ENCODE data around the gene SLC16A7. TPM values are rescaled to one million over a fixed set of nuclear protein-coding genes. Genes with fewer than 3 reads are reported as not detected.

The SLC16A7 gene
- total RNA-seq, 2 donors from 2014 or later, result 2.2 to 3.6 TPM

GRCh38 chr12:59660148-59660547 is 64.3 kb downstream of the SLC16A7 start:
- Histone ChIP-seq H3K9me3 (ENCODE audit: control insufficient read depth, low read length) (no peaks in the 10 kb centered on the region), H3K4me3 (ENCODE audit: low read length) (no peak overlapping the region), H3K27ac (ENCODE audit: low read depth, low read length) (no peak overlapping the region), H3K36me3 (ENCODE audit: control insufficient read depth, insufficient read depth, low read length) (no peaks in the 10 kb centered on the region), H3K4me1 (ENCODE audit: control insufficient read depth, insufficient read depth, low read length) (no peaks in the 10 kb centered on the region), H3K9ac (ENCODE audit: extremely low read depth, low read length, poor library complexity, severe bottlenecking) (no peak overlapping the region), H3K27me3 (ENCODE audit: control insufficient read depth, insufficient read depth, low read length, poor library complexity, severe bottlenecking) (no peaks in the 10 kb centered on the region)
- no peak overlapping the region for H3K27ac Mint-ChIP-seq
- H3K9me3 Mint-ChIP-seq, result no peaks in the 10 kb centered on the region
- no peaks in the 10 kb centered on the region for H3K36me3 Mint-ChIP-seq (ENCODE audit: low read depth)
- no peaks in the 10 kb centered on the region for H3K4me1 Mint-ChIP-seq
- 89 to 92% methylated on average over 1 to 2 of the region's 2 CpGs for WGBS, 2 experiments (ENCODE audit: insufficient coverage in 1 of 2, insufficient read length in 1 of 2)
- no peak for DNase-seq
- no peak overlapping the region for H3K4me3 Mint-ChIP-seq
- H3K27me3 Mint-ChIP-seq (ENCODE audit: insufficient read depth), result no peaks in the 10 kb centered on the region
- TF ChIP-seq, protein P1, sequence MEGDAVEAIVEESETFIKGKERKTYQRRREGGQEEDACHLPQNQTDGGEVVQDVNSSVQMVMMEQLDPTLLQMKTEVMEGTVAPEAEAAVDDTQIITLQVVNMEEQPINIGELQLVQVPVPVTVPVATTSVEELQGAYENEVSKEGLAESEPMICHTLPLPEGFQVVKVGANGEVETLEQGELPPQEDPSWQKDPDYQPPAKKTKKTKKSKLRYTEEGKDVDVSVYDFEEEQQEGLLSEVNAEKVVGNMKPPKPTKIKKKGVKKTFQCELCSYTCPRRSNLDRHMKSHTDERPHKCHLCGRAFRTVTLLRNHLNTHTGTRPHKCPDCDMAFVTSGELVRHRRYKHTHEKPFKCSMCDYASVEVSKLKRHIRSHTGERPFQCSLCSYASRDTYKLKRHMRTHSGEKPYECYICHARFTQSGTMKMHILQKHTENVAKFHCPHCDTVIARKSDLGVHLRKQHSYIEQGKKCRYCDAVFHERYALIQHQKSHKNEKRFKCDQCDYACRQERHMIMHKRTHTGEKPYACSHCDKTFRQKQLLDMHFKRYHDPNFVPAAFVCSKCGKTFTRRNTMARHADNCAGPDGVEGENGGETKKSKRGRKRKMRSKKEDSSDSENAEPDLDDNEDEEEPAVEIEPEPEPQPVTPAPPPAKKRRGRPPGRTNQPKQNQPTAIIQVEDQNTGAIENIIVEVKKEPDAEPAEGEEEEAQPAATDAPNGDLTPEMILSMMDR (conservative IDR thresholded peaks at IDR 0.05), result no peak

DNA sequence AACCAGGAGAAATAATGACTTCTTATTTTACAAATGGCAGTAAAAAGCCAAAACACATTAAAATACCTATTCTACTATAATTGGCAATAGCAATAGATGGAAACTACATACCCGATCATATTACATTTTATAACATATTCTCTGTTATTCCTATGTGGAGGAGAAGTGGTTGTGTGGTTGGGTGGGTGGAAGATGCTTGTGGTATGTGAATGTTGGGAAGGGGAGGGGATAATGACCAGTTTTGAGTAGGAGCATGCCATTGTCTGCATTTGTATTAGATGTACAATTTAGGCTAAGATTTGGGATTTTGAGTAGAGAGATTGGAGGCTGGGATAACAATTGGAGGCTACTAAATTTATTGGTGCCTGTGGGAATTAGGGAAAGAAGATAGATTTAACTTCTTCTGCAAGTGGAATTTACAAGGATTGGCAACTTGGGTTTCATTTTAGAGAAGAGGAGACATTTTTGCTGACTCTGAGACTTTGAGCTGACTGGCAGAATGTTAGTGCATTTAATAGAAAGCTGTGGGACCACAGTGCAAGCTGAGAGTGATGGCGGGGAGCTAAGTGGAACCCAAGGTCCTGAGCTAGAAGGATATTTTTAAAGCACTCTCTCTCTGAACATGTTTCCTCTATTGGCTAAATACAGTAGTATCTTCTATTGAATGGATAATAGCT is 65.2 kb downstream of the SLC16A7 start:
- Histone ChIP-seq H3K27ac (ENCODE audit: low read depth, low read length) (no peak overlapping the region), H3K9me3 (ENCODE audit: control insufficient read depth, low read length) (no peaks in the 10 kb centered on the region), H3K27me3 (ENCODE audit: control insufficient read depth, insufficient read depth, low read length, poor library complexity, severe bottlenecking) (no peaks in the 10 kb centered on the region), H3K9ac (ENCODE audit: extremely low read depth, low read length, poor library complexity, severe bottlenecking) (no peak overlapping the region), H3K4me3 (ENCODE audit: low read length) (no peak overlapping the region), H3K36me3 (ENCODE audit: control insufficient read depth, insufficient read depth, low read length) (no peaks in the 10 kb centered on the region), H3K4me1 (ENCODE audit: control insufficient read depth, insufficient read depth, low read length) (no peaks in the 10 kb centered on the region)
- Mint-ChIP-seq H3K27me3 (ENCODE audit: insufficient read depth) (no peaks in the 10 kb centered on the region), H3K9me3 (peaks cover 4% of the 10 kb centered on the region), H3K4me3 (no peak overlapping the region), H3K27ac (no peak overlapping the region), H3K36me3 (ENCODE audit: low read depth) (no peaks in the 10 kb centered on the region), H3K4me1 (no peaks in the 10 kb centered on the region)
- no peak for DNase-seq
- WGBS, 2 experiments (ENCODE audit: insufficient coverage in 1 of 2, insufficient read length in 1 of 2), result 84% methylated on average over 1 of the region's 2 CpGs; no CpG with 5 or more reads in 1 of the 2 experiments
- TF ChIP-seq, protein P1 (conservative IDR thresholded peaks at IDR 0.05), result no peak

- no peak overlapping the region for H3K27ac ChIP-seq (ENCODE audit: low read depth, low read length)
- TF ChIP-seq, protein P1 (conservative IDR thresholded peaks at IDR 0.05), result no peak
- H3K9ac ChIP-seq (ENCODE audit: extremely low read depth, low read length, poor library complexity, severe bottlenecking), result no peak overlapping the region
- H3K4me1 ChIP-seq (ENCODE audit: control insufficient read depth, insufficient read depth, low read length), result no peaks in the 10 kb centered on the region
- no peaks in the 10 kb centered on the region for H3K27me3 ChIP-seq (ENCODE audit: control insufficient read depth, insufficient read depth, low read length, poor library complexity, severe bottlenecking)
- H3K4me3 ChIP-seq (ENCODE audit: low read length), result no peak overlapping the region
- H3K27ac Mint-ChIP-seq, result no peak overlapping the region
- H3K36me3 Mint-ChIP-seq (ENCODE audit: low read depth), result peaks cover 7% of the 10 kb centered on the region
- no peaks in the 10 kb centered on the region for H3K36me3 ChIP-seq (ENCODE audit: control insufficient read depth, insufficient read depth, low read length)
- H3K27me3 Mint-ChIP-seq (ENCODE audit: insufficient read depth), result no peaks in the 10 kb centered on the region
- H3K4me3 Mint-ChIP-seq, result no peak overlapping the region
- H3K9me3 Mint-ChIP-seq, result peaks cover 33% of the 10 kb centered on the region
- 95% methylated on average over 2 of the region's 2 CpGs; no CpG with 5 or more reads in 1 of the 2 experiments for WGBS, 2 experiments (ENCODE audit: insufficient coverage in 1 of 2, insufficient read length in 1 of 2)
- peaks cover 26% of the 10 kb centered on the region for H3K9me3 ChIP-seq (ENCODE audit: control insufficient read depth, low read length)
- H3K4me1 Mint-ChIP-seq, result no peaks in the 10 kb centered on the region
- no peak for DNase-seq
Measured at GRCh38 chr12:59664495-59664894, 68.7 kb downstream of the SLC16A7 start.

Data from endodermal cell (in vitro differentiated cells).